ENCODE measurements around the gene ATP2B2.

Gene ATP2B2

DNA sequence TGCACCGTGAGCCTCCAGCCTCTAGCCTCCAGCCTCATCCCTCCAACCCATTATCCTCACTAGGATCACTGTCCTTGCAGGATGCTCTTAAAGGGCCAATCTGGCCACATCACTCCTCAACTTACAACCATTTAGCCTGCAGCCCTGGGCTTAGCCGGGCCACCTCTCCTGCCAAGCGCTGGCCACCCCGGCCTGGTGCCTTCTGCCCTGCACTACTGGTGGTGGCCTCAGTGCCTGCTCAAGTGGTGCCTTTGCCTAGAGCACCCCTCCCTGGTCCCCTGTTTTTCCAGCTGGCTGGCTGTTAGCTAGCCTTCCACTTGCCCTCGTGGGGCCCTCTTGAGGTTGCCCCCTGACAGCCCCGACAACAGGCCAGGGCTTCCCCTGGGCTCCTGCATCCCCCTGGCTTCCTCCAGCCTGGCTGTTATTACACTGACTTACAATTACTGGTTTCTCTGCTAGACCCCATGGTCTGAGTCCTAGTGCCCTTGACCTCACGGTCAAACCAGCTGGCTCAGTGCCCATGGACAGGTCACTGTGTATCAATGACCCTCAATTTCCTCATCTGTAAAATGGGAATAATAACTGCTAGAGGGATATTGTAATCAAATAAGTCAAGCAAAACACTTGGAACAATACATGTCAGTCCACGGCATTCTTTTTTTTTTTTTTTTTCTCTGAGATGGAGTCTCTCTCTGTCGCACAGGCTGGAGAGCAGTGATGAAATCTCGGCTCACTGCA, 15.5 kb downstream of the ATP2B2 start:
- no peak overlapping the region for H3K4me3 ChIP-seq (ENCODE audit: low read length)
- DNase-seq (ENCODE audit: low read depth) = no peak
- TF ChIP-seq, protein P1, sequence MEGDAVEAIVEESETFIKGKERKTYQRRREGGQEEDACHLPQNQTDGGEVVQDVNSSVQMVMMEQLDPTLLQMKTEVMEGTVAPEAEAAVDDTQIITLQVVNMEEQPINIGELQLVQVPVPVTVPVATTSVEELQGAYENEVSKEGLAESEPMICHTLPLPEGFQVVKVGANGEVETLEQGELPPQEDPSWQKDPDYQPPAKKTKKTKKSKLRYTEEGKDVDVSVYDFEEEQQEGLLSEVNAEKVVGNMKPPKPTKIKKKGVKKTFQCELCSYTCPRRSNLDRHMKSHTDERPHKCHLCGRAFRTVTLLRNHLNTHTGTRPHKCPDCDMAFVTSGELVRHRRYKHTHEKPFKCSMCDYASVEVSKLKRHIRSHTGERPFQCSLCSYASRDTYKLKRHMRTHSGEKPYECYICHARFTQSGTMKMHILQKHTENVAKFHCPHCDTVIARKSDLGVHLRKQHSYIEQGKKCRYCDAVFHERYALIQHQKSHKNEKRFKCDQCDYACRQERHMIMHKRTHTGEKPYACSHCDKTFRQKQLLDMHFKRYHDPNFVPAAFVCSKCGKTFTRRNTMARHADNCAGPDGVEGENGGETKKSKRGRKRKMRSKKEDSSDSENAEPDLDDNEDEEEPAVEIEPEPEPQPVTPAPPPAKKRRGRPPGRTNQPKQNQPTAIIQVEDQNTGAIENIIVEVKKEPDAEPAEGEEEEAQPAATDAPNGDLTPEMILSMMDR (IDR thresholded peaks at IDR 0.05; ENCODE audit: insufficient read depth, low read depth, low read length, missing control alignments) = no peak

DNA sequence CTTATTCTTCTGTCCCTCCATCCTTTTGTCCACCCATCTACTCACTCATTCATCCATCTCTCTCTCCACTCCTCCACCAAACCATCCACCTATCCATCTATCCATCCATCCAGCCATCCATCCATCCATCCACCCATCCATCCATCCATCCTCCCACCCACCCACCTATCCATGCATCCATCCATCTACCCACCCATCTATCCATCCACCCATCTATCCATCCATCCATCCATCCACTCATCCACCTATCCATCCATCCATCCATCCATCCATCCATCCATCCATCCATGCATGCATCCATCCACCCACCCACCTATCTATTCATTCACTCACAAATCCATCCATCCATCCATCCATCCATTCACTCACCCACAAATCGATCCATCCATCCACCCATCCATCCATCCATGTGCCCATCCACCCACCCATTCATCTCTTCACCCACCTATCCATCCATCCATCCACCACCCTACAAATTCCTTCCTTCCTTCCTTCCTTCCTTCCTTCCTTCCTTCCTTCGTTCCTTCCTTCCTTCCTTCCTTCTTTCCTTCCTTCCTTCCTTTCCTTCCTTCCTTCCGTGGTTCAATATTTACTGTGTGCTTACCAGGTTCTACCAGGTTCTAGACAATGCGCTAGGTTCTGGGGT, 17.3 kb downstream of the ATP2B2 start:
- no peak for DNase-seq (ENCODE audit: low read depth)
- TF ChIP-seq, protein P1 (IDR thresholded peaks at IDR 0.05; ENCODE audit: insufficient read depth, low read depth, low read length, missing control alignments) = no peak
- H3K4me3 ChIP-seq (ENCODE audit: low read length) = no peak overlapping the region

DNA sequence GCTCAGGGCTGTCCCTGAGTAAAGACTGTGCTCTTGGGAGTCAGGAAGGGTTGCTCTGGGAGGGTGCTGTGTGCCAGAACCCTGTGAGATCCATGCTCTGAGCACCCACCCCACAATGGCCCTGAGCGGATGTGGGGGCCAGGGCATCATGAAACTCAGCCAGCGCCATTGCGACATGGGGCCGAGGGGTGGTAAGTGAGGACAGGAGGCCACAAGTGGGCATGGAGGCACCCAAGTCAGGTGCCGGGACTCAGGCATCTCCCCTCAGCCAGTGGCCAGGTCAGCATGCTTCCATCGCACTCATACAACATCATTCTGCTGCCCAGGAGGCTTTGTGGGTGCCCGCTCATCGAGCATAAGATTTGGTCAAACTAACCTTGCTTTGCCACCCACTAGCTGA, 19.6 kb downstream of the ATP2B2 start:
- no peak for DNase-seq (ENCODE audit: low read depth)
- TF ChIP-seq, protein P1 (IDR thresholded peaks at IDR 0.05; ENCODE audit: insufficient read depth, low read depth, low read length, missing control alignments) = no peak
- H3K4me3 ChIP-seq (ENCODE audit: low read length) = no peak overlapping the region

DNA sequence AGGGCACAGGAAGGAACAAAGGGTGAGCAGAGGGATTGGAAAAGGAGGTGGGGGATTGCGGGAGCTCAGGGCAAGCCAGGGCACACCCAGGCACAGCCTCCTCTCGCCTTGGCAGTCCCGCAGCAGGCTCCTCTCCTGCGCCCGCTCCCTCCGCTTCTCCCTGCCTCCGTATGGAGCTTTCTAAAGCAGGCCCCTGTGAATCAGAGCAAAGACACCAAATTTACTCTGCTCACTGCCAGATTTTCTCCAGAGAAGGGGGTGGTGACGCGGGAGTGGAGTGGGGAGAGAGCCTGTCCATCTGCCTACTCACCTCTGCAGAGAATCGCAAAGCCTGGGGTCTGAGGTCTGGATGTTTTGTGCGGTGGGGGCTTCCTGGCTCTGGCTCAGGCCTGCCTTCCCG, 20.0 kb downstream of the ATP2B2 start:
- no peak overlapping the region for H3K4me3 ChIP-seq (ENCODE audit: low read length)
- no peak for DNase-seq (ENCODE audit: low read depth)
- TF ChIP-seq, protein P1 (IDR thresholded peaks at IDR 0.05; ENCODE audit: insufficient read depth, low read depth, low read length, missing control alignments) = no peak

DNA sequence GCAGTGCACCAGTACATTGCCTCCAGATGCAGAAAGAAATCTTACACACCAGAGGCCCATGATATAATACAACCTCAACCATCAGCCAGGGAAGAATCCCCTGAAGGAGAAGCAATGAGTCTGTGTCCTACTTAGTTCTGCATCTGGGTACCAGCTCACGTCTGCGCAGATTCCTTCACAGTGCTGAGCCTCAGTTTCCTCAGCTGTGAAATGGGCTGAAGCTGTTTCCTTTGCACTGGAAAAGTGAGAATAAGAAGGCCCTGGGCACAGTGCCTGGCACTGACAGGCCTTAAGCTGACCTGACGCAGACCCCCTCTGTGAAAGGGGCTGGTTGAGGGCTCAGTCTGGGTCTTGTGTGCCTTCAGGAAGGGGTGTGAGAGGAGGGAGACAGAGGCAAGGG, 20.7 kb downstream of the ATP2B2 start:
- H3K4me3 ChIP-seq (ENCODE audit: low read length) = no peak overlapping the region
- no peak for DNase-seq (ENCODE audit: low read depth)
- TF ChIP-seq, protein P1 (IDR thresholded peaks at IDR 0.05; ENCODE audit: insufficient read depth, low read depth, low read length, missing control alignments) = no peak

DNA sequence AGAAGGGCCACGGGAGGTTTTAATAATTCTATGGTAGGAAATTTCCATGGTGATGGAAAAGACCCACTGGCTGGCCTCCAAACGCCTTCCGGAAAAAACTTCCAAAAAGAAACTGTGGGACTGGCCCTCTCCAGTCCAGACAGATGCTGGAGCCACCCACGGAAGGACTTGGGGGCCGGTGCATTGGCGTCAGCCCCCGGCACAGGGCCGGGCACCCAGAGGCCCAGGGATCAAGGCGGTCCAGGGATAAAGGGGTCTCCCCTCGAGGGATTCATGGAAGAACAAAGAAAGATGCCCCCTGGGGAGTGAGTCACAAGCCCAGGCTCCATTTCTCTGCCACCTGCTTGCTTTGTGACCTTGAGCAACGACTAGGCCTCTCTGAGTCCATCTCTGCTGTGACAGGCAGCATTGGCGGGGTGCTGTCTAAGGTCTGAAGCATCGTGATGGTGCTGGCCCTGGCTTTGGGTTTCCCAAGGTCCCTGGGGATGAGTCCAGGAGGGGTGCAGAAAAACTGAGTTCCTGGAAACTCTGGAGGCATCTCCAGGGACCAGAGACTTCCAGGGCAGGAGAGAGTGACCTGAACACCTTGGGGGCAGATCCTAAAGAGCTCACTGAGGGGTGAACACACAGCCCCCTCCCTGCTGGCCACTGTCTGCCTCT, 21.6 kb downstream of the ATP2B2 start:
- no peak for DNase-seq (ENCODE audit: low read depth)
- TF ChIP-seq, protein P1 (IDR thresholded peaks at IDR 0.05; ENCODE audit: insufficient read depth, low read depth, low read length, missing control alignments) = no peak
- H3K4me3 ChIP-seq (ENCODE audit: low read length) = no peak overlapping the region

All from epithelial cell of esophagus (primary cell).